GM23338 (cell line): ENCODE measurements around the gene CEP192. TPM values are rescaled to one million over a fixed set of nuclear protein-coding genes. Genes with fewer than 3 reads are reported as not detected.

Source experiments
- ATAC-seq: fragments of 200-7000 bp; cut with Tn5 transposase; 3 replicates; pipeline ENCODE4 v1.9.1; 2020
- DNase-seq: peaks from one replicate; pipeline ENCODE4 v3.0.0-alpha.2; 2015; ENCODE audit warnings: low spot score
- H2AFZ ChIP-seq: fragments of 200-600 bp; sonication (generic); 2 replicates; pipeline ENCODE4 v1.8.0; 2016; ENCODE audit warnings: antibody characterized with exemption, mild to moderate bottlenecking, moderate library complexity
- H3F3A ChIP-seq: fragments of 200-600 bp; sonication (generic); replicated peaks from 2 replicates; pipeline ENCODE4 v1.8.0; 2017; ENCODE audit warnings: antibody characterized with exemption, mixed run types, low read depth
- H3K27ac ChIP-seq: fragments of 200-600 bp; sonication (generic); 2 replicates; pipeline ENCODE4 v1.6.1; 2016; ENCODE audit warnings: low read depth
- H3K27me3 ChIP-seq: fragments of 200-600 bp; sonication (generic); 2 replicates; pipeline ENCODE4 v1.8.0; 2016; ENCODE audit warnings: mild to moderate bottlenecking, mixed run types, moderate library complexity; ENCODE audit not compliant: insufficient read depth
- H3K36me3 ChIP-seq: fragments of 200-600 bp; sonication (generic); 2 replicates; pipeline ENCODE4 v1.8.0; 2016; ENCODE audit warnings: mild to moderate bottlenecking; ENCODE audit not compliant: insufficient read depth
- H3K4me1 ChIP-seq: fragments of 200-600 bp; sonication (generic); 2 replicates; pipeline ENCODE4 v1.8.0; 2016; ENCODE audit warnings: mild to moderate bottlenecking, moderate library complexity; ENCODE audit not compliant: insufficient read depth
- H3K4me2 ChIP-seq: fragments of 200-600 bp; sonication (generic); 2 replicates; pipeline ENCODE4 v1.7.1; 2017; ENCODE audit warnings: mixed run types
- H3K4me3 ChIP-seq: fragments of 200-600 bp; sonication (generic); 2 replicates; pipeline ENCODE4 v1.6.1; 2016; ENCODE audit warnings: mixed run types
- H3K79me2 ChIP-seq: fragments of 200-600 bp; sonication (generic); replicated peaks from 2 replicates; pipeline ENCODE4 v1.8.0; 2017; ENCODE audit warnings: mild to moderate bottlenecking; ENCODE audit not compliant: insufficient read depth
- H3K9me2 ChIP-seq: fragments of 200-600 bp; sonication (generic); 2 replicates; pipeline ENCODE4 v1.8.0; 2017; ENCODE audit not compliant: insufficient read depth
- H4K20me1 ChIP-seq: fragments of 200-600 bp; sonication (generic); replicated peaks from 2 replicates; pipeline ENCODE4 v1.8.0; 2017; ENCODE audit warnings: mild to moderate bottlenecking; ENCODE audit not compliant: insufficient read depth
- H3K27ac Mint-ChIP-seq: 2 replicates; pipeline ENCODE4 v1.8.0; 2020; ENCODE audit warnings: inconsistent platforms, mild to moderate bottlenecking, moderate library complexity, mixed read lengths
- H3K27me3 Mint-ChIP-seq: 3 replicates; pipeline ENCODE4 v1.8.0; 2022; ENCODE audit warnings: low read depth, mild to moderate bottlenecking, moderate library complexity, mixed read lengths, inconsistent platforms; ENCODE audit not compliant: insufficient read depth, poor library complexity
- H3K36me3 Mint-ChIP-seq: 3 replicates; pipeline ENCODE4 v1.8.0; 2021; ENCODE audit warnings: low read depth, mild to moderate bottlenecking, inconsistent platforms, moderate library complexity, mixed read lengths
- H3K4me1 Mint-ChIP-seq: 3 replicates; pipeline ENCODE4 v1.8.0; 2020; ENCODE audit warnings: mild to moderate bottlenecking, inconsistent platforms, mixed read lengths
- H3K4me3 Mint-ChIP-seq: 3 replicates; pipeline ENCODE4 v1.8.0; 2021; ENCODE audit warnings: moderate library complexity, mild to moderate bottlenecking, inconsistent platforms, mixed read lengths
- H3K9me3 Mint-ChIP-seq: 3 replicates; pipeline ENCODE4 v1.8.0; 2020; ENCODE audit warnings: moderate library complexity, mild to moderate bottlenecking, inconsistent platforms, mixed read lengths
- CREB1 ChIP-seq: fragments of 250-450 bp; sonication (Bioruptor Pico); IDR thresholded peaks from 2 replicates; pipeline ENCODE4 v1.5.0; 2020; ENCODE audit warnings: low read depth, mild to moderate bottlenecking, moderate library complexity
- ETS1 ChIP-seq: IDR thresholded peaks from 2 replicates; pipeline ENCODE4 v1.6.1; 2016; ENCODE audit warnings: antibody characterized with exemption
- JUNB ChIP-seq: IDR thresholded peaks from one replicate; pipeline ENCODE4 v1.6.1; 2016; ENCODE audit warnings: antibody characterized with exemption; ENCODE audit not compliant: unreplicated experiment
- STAT1 ChIP-seq: IDR thresholded peaks from one replicate; pipeline ENCODE4 v1.6.1; 2016; ENCODE audit warnings: antibody characterized with exemption; ENCODE audit not compliant: unreplicated experiment
- polyA plus RNA-seq: library from polyadenylated mRNA; unstranded; fragments of >200 nt; fragmentation: Nextera tagmentation; extraction: Ambion mirVana; gene quantifications from 2 replicates; pipeline ENCODE4 v1.2.1, GENCODE V29; 2016
- total RNA-seq: library from RNA; depleted of rRNA; stranded (reverse); fragments of >200 nt; shearing (Covaris generic); gene quantifications from 2 replicates; pipeline ENCODE4 v1.2.3, GENCODE V29; 2014
- TF ChIP-seq, protein P1 (sequence below): fragments of 250-450 bp; sonication (Bioruptor Pico); IDR thresholded peaks from 2 replicates; pipeline ENCODE4 v1.5.0; 2020; ENCODE audit warnings: mild to moderate bottlenecking, moderate library complexity
- TF ChIP-seq, protein P2 (sequence below): IDR thresholded peaks from one replicate; pipeline ENCODE4 v1.6.1; 2018; ENCODE audit warnings: antibody characterized with exemption; ENCODE audit not compliant: unreplicated experiment

Gene CEP192
- total and polyA plus RNA-seq, 2 experiments from 2014 or later = 15.2 to 30.6 TPM

GRCh38 chr18:13026583-13027270 is 35.6 kb downstream of the CEP192 start (continued):
- TF ChIP-seq ETS1 (no peak), STAT1 (no peak), CREB1 (CRISPR knock-in tag) (no peak), JUNB (no peak)
- TF ChIP-seq, protein P1, sequence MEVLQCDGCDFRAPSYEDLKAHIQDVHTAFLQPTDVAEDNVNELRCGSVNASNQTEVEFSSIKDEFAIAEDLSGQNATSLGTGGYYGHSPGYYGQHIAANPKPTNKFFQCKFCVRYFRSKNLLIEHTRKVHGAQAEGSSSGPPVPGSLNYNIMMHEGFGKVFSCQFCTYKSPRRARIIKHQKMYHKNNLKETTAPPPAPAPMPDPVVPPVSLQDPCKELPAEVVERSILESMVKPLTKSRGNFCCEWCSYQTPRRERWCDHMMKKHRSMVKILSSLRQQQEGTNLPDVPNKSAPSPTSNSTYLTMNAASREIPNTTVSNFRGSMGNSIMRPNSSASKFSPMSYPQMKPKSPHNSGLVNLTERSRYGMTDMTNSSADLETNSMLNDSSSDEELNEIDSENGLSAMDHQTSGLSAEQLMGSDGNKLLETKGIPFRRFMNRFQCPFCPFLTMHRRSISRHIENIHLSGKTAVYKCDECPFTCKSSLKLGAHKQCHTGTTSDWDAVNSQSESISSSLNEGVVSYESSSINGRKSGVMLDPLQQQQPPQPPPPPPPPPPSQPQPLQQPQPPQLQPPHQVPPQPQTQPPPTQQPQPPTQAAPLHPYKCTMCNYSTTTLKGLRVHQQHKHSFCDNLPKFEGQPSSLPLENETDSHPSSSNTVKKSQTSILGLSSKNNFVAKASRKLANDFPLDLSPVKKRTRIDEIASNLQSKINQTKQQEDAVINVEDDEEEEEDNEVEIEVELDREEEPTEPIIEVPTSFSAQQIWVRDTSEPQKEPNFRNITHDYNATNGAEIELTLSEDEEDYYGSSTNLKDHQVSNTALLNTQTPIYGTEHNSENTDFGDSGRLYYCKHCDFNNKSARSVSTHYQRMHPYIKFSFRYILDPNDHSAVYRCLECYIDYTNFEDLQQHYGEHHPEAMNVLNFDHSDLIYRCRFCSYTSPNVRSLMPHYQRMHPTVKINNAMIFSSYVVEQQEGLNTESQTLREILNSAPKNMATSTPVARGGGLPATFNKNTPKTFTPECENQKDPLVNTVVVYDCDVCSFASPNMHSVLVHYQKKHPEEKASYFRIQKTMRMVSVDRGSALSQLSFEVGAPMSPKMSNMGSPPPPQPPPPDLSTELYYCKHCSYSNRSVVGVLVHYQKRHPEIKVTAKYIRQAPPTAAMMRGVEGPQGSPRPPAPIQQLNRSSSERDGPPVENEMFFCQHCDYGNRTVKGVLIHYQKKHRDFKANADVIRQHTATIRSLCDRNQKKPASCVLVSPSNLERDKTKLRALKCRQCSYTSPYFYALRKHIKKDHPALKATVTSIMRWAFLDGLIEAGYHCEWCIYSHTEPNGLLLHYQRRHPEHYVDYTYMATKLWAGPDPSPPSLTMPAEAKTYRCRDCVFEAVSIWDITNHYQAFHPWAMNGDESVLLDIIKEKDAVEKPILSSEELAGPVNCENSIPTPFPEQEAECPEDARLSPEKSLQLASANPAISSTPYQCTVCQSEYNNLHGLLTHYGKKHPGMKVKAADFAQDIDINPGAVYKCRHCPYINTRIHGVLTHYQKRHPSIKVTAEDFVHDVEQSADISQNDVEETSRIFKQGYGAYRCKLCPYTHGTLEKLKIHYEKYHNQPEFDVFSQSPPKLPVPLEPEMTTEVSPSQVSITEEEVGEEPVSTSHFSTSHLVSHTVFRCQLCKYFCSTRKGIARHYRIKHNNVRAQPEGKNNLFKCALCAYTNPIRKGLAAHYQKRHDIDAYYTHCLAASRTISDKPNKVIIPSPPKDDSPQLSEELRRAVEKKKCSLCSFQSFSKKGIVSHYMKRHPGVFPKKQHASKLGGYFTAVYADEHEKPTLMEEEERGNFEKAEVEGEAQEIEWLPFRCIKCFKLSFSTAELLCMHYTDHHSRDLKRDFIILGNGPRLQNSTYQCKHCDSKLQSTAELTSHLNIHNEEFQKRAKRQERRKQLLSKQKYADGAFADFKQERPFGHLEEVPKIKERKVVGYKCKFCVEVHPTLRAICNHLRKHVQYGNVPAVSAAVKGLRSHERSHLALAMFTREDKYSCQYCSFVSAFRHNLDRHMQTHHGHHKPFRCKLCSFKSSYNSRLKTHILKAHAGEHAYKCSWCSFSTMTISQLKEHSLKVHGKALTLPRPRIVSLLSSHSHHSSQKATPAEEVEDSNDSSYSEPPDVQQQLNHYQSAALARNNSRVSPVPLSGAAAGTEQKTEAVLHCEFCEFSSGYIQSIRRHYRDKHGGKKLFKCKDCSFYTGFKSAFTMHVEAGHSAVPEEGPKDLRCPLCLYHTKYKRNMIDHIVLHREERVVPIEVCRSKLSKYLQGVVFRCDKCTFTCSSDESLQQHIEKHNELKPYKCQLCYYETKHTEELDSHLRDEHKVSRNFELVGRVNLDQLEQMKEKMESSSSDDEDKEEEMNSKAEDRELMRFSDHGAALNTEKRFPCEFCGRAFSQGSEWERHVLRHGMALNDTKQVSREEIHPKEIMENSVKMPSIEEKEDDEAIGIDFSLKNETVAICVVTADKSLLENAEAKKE (CRISPR knock-in tag) = no peak

DNA sequence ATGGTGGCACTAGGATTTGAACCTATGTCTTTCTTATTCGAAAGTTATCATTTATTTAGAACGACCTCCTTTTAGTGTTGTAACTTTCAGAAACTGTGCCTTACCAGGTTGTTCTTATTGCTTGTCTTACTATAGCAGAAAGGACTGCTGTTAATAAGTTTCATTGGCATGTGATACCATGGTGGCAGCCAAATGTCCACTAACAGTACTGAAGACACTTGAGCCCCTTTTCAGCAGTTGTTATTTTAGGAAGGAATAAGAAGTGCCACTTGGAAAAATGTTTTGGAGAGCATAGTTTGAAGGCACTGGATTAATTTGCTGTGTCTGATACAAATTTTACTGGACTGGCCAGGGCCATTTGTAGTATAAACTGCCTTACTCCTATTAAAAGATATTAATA is 37.7 kb downstream of the CEP192 start:
- Mint-ChIP-seq H3K4me1 (no peaks in the 10 kb centered on the region), H3K36me3 (peaks cover 33% of the 10 kb centered on the region), H3K9me3 (no peaks in the 10 kb centered on the region), H3K27ac (no peak overlapping the region), H3K4me3 (no peak overlapping the region), H3K27me3 (no peaks in the 10 kb centered on the region)
- ATAC-seq = no peak
- Histone ChIP-seq H3K4me3 (no peak overlapping the region), H3K9me2 (no peaks in the 10 kb centered on the region), H3K27ac (no peak overlapping the region), H3K36me3 (peaks cover 16% of the 10 kb centered on the region), H3K79me2 (peaks cover 17% of the 10 kb centered on the region), H3K4me2 (no peak overlapping the region), H3K27me3 (no peaks in the 10 kb centered on the region), H2AFZ (no peak overlapping the region), H3F3A (no peaks in the 10 kb centered on the region), H3K4me1 (no peaks in the 10 kb centered on the region), H4K20me1 (0 out of 2 replicates have a peak, but pooled peaks cover 4% of the 10 kb centered on the region)
- DNase-seq = no peak
- TF ChIP-seq, protein P2, sequence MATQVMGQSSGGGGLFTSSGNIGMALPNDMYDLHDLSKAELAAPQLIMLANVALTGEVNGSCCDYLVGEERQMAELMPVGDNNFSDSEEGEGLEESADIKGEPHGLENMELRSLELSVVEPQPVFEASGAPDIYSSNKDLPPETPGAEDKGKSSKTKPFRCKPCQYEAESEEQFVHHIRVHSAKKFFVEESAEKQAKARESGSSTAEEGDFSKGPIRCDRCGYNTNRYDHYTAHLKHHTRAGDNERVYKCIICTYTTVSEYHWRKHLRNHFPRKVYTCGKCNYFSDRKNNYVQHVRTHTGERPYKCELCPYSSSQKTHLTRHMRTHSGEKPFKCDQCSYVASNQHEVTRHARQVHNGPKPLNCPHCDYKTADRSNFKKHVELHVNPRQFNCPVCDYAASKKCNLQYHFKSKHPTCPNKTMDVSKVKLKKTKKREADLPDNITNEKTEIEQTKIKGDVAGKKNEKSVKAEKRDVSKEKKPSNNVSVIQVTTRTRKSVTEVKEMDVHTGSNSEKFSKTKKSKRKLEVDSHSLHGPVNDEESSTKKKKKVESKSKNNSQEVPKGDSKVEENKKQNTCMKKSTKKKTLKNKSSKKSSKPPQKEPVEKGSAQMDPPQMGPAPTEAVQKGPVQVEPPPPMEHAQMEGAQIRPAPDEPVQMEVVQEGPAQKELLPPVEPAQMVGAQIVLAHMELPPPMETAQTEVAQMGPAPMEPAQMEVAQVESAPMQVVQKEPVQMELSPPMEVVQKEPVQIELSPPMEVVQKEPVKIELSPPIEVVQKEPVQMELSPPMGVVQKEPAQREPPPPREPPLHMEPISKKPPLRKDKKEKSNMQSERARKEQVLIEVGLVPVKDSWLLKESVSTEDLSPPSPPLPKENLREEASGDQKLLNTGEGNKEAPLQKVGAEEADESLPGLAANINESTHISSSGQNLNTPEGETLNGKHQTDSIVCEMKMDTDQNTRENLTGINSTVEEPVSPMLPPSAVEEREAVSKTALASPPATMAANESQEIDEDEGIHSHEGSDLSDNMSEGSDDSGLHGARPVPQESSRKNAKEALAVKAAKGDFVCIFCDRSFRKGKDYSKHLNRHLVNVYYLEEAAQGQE = no peak
- no peak for TF ChIP-seq ETS1
